Effector memory CD8-positive, alpha-beta T cell (primary cell): ENCODE measurements around the gene LRRC28.
A peak's percentile ranks its signal among the peaks of the same experiment; 100 is the strongest.

Source experiments
- ATAC-seq: fragments of 150-1000 bp; cut with Tn5 transposase; replicated peaks from 2 replicates; pipeline ENCODE4 v1.10.0; 2021; ENCODE audit warnings: mild to moderate bottlenecking, moderate library complexity
- DNase-seq, 3 experiments: peaks; one replicate each; pipeline ENCODE4 v3.0.0; 2021
- H3K27ac Mint-ChIP-seq, 2 donors: one replicate each; pipeline ENCODE4 v1.8.0; 2022; ENCODE audit warnings: mild to moderate bottlenecking in 2 of 2, mixed read lengths in 2 of 2, moderate library complexity in 2 of 2
- H3K27me3 Mint-ChIP-seq, 2 donors: one replicate each; pipeline ENCODE4 v1.8.0; 2022; ENCODE audit warnings: mixed read lengths in 2 of 2
- H3K36me3 Mint-ChIP-seq: one replicate; pipeline ENCODE4 v1.8.0; 2022; ENCODE audit warnings: mild to moderate bottlenecking, moderate library complexity, mixed read lengths; ENCODE audit not compliant: insufficient read depth
- H3K4me1 Mint-ChIP-seq, 2 donors: one replicate each; pipeline ENCODE4 v1.8.0; 2022; ENCODE audit warnings: low read depth in 2 of 2, mixed read lengths in 2 of 2
- H3K4me3 Mint-ChIP-seq, 2 donors: one replicate each; pipeline ENCODE4 v1.8.0; 2022; ENCODE audit warnings: mild to moderate bottlenecking in 2 of 2, mixed read lengths in 2 of 2, moderate library complexity in 2 of 2
- H3K9me3 Mint-ChIP-seq, 2 donors: one replicate each; pipeline ENCODE4 v1.8.0; 2022; ENCODE audit warnings: mixed read lengths in 2 of 2

The LRRC28 gene

GRCh38 chr15:99295840-99296239 lies 44.6 kb downstream of the LRRC28 start:
- no peak overlapping the region for H3K4me3 Mint-ChIP-seq
- H3K27ac Mint-ChIP-seq: no peak overlapping the region
- H3K4me1 Mint-ChIP-seq: no peaks in the 10 kb centered on the region
- ATAC-seq (no peak), DNase-seq (no peak)
- peaks cover 9% of the 10 kb centered on the region for H3K36me3 Mint-ChIP-seq
- no peaks in the 10 kb centered on the region for H3K27me3 Mint-ChIP-seq
- H3K9me3 Mint-ChIP-seq: no peaks in the 10 kb centered on the region

GRCh38 chr15:99296386-99296785 lies 45.1 kb downstream of the LRRC28 start:
- no peaks in the 10 kb centered on the region for H3K9me3 Mint-ChIP-seq
- no peak overlapping the region for H3K4me3 Mint-ChIP-seq
- H3K36me3 Mint-ChIP-seq: peaks cover 9% of the 10 kb centered on the region
- no peaks in the 10 kb centered on the region for H3K27me3 Mint-ChIP-seq
- DNase-seq (no peak), ATAC-seq (no peak)
- H3K4me1 Mint-ChIP-seq: no peaks in the 10 kb centered on the region
- no peak overlapping the region for H3K27ac Mint-ChIP-seq

GRCh38 chr15:99303907-99304306 lies 52.6 kb downstream of the LRRC28 start:
- H3K9me3 Mint-ChIP-seq: no peaks in the 10 kb centered on the region

GRCh38 chr15:99305761-99306505 lies 54.7 kb downstream of the LRRC28 start:
- H3K27ac Mint-ChIP-seq: no peak overlapping the region
- H3K4me3 Mint-ChIP-seq: no peak overlapping the region
- H3K27me3 Mint-ChIP-seq: no peaks in the 10 kb centered on the region
- H3K9me3 Mint-ChIP-seq: no peaks in the 10 kb centered on the region
- H3K36me3 Mint-ChIP-seq: no peaks in the 10 kb centered on the region
- ATAC-seq (no peak), DNase-seq (no peak)
- no peaks in the 10 kb centered on the region for H3K4me1 Mint-ChIP-seq

More at GRCh38 chr15:99303907-99304306, 52.6 kb downstream of the LRRC28 start:
- DNase-seq: no peak
- no peak overlapping the region for H3K27ac Mint-ChIP-seq
- H3K4me3 Mint-ChIP-seq: no peak overlapping the region
- H3K4me1 Mint-ChIP-seq: no peaks in the 10 kb centered on the region
- no peaks in the 10 kb centered on the region for H3K36me3 Mint-ChIP-seq
- ATAC-seq: no peak
- no peaks in the 10 kb centered on the region for H3K27me3 Mint-ChIP-seq

- H3K4me3 Mint-ChIP-seq: no peak overlapping the region
- H3K36me3 Mint-ChIP-seq: no peaks in the 10 kb centered on the region
- H3K9me3 Mint-ChIP-seq: no peaks in the 10 kb centered on the region
- H3K27ac Mint-ChIP-seq: no peak overlapping the region
- no peaks in the 10 kb centered on the region for H3K4me1 Mint-ChIP-seq
- no peak for DNase-seq
- ATAC-seq: no peak
- H3K27me3 Mint-ChIP-seq: no peaks in the 10 kb centered on the region
These were observed 55.5 kb downstream of the LRRC28 start for GRCh38 chr15:99306694-99307338.

GRCh38 chr15:99307735-99308134 lies 56.5 kb downstream of the LRRC28 start:
- DNase-seq (no peak), ATAC-seq (no peak)
- no peaks in the 10 kb centered on the region for H3K4me1 Mint-ChIP-seq
- no peak overlapping the region for H3K4me3 Mint-ChIP-seq
- no peaks in the 10 kb centered on the region for H3K9me3 Mint-ChIP-seq
- H3K27ac Mint-ChIP-seq: no peak overlapping the region
- H3K36me3 Mint-ChIP-seq: no peaks in the 10 kb centered on the region
- no peaks in the 10 kb centered on the region for H3K27me3 Mint-ChIP-seq

GRCh38 chr15:99310745-99311144 lies 59.5 kb downstream of the LRRC28 start:
- Mint-ChIP-seq H3K36me3 (no peaks in the 10 kb centered on the region), H3K4me1 (no peaks in the 10 kb centered on the region), H3K27ac (no peak overlapping the region), H3K4me3 (no peak overlapping the region), H3K9me3 (no peaks in the 10 kb centered on the region), H3K27me3 (no peaks in the 10 kb centered on the region)
- DNase-seq (no peak), ATAC-seq (no peak)

GRCh38 chr15:99312228-99312627 lies 60.9 kb downstream of the LRRC28 start:
- ATAC-seq (no peak), DNase-seq (no peak)
- H3K4me1 Mint-ChIP-seq: no peaks in the 10 kb centered on the region
- H3K9me3 Mint-ChIP-seq: no peaks in the 10 kb centered on the region
- no peak overlapping the region for H3K4me3 Mint-ChIP-seq
- no peak overlapping the region for H3K27ac Mint-ChIP-seq
- no peaks in the 10 kb centered on the region for H3K36me3 Mint-ChIP-seq
- H3K27me3 Mint-ChIP-seq: no peaks in the 10 kb centered on the region

GRCh38 chr15:99312794-99313193 lies 61.5 kb downstream of the LRRC28 start:
- H3K27ac Mint-ChIP-seq: no peak overlapping the region
- no peaks in the 10 kb centered on the region for H3K4me1 Mint-ChIP-seq
- no peaks in the 10 kb centered on the region for H3K27me3 Mint-ChIP-seq
- no peaks in the 10 kb centered on the region for H3K36me3 Mint-ChIP-seq
- ATAC-seq (no peak), DNase-seq (no peak)
- no peak overlapping the region for H3K4me3 Mint-ChIP-seq
- no peaks in the 10 kb centered on the region for H3K9me3 Mint-ChIP-seq

GRCh38 chr15:99315636-99316035 lies 64.4 kb downstream of the LRRC28 start:
- Mint-ChIP-seq H3K36me3 (no peaks in the 10 kb centered on the region), H3K27me3 (no peaks in the 10 kb centered on the region), H3K27ac (peak overlapping the region in 1 of 2 donors; percentile 20), H3K4me3 (no peak overlapping the region), H3K9me3 (no peaks in the 10 kb centered on the region), H3K4me1 (no peaks in the 10 kb centered on the region)
- ATAC-seq: no peak
- no peak for DNase-seq

- Mint-ChIP-seq H3K27me3 (no peaks in the 10 kb centered on the region), H3K9me3 (no peaks in the 10 kb centered on the region), H3K4me3 (no peak overlapping the region), H3K36me3 (no peaks in the 10 kb centered on the region), H3K27ac (no peak overlapping the region), H3K4me1 (peaks cover 0 to 9% of the 10 kb centered on the region in 2 donors)
- DNase-seq (no peak), ATAC-seq (no peak)
These were observed 69.3 kb downstream of the LRRC28 start for GRCh38 chr15:99320374-99321215.

- Mint-ChIP-seq H3K27ac (no peak overlapping the region), H3K4me3 (no peak overlapping the region), H3K9me3 (no peaks in the 10 kb centered on the region), H3K4me1 (peaks cover 0 to 9% of the 10 kb centered on the region in 2 donors), H3K27me3 (no peaks in the 10 kb centered on the region), H3K36me3 (no peaks in the 10 kb centered on the region)
- ATAC-seq (no peak), DNase-seq (no peak)
These were observed 70.2 kb downstream of the LRRC28 start for GRCh38 chr15:99321468-99321867.

GRCh38 chr15:99322643-99323405 lies 71.5 kb downstream of the LRRC28 start:
- Mint-ChIP-seq H3K4me3 (no peak overlapping the region), H3K9me3 (no peaks in the 10 kb centered on the region), H3K27me3 (no peaks in the 10 kb centered on the region), H3K27ac (no peak overlapping the region), H3K36me3 (no peaks in the 10 kb centered on the region), H3K4me1 (peaks cover 0 to 9% of the 10 kb centered on the region in 2 donors)
- DNase-seq (no peak), ATAC-seq (no peak)
